HG03439 (cell line): ENCODE measurements around the gene PROKR1.
A peak's percentile ranks its signal among the peaks of the same experiment; 100 is the strongest.
"Not testable (repeated sequence)": the region's sequence is repeated elsewhere in the genome, so short reads cannot be mapped to it uniquely, and the experiment has no call there.

Experiments used
- ATAC-seq: cut with Tn5 transposase; IDR thresholded peaks from one replicate; pipeline ENCODE4 v1.9.1; 2021; ENCODE audit warnings: mild to moderate bottlenecking, moderate library complexity; ENCODE audit not compliant: unreplicated experiment

Gene PROKR1

DNA sequence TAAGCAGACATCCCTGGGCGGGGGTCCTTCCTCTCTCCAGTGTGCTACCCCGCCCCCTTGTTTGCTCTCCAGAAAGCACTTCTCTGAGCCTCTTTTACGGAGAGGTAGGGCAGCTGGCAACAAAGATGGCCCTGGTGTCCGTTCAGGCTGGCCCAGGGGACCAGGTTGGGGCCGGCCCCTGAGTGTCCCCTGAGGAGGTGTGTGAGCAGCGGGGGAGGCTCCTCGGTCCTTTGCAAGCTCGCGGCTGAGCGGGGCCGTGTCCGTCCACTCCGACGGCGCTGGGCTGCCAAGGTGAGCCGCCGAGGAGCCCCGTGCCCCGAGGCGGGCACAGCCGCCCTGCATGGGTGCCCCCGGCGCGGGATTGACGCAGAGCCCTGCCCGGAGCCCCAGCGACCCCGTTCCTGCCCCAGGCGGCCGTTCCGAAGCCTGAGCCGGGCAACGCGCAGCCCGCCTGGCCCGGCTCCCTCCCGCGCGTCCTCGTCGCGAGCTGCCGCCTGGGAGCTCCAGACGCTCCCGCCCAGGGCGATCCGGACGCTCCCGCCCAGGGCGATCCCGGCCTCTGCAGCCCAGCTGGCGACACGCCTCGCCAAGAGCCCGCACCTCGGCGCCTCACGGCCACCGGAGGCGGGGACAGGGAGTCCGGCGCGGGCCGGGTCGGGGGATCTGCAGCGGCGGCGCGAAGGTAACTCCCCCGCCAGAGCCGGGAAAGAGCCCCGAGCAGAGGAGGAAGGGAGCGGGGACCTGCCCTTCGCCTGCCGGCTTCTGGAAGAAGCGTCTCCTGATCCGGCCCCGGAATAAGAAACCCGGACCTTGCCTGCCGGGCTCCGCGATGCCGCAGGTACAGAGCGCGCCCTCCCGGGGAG lies at the start of gene PROKR1:
Gene PROKR1, plus strand, starts transcription at position 569 of the 863 bp plus-strand sequence. CDS start 2,243 bp downstream, outside the sequence.
- ATAC-seq: no peak

DNA sequence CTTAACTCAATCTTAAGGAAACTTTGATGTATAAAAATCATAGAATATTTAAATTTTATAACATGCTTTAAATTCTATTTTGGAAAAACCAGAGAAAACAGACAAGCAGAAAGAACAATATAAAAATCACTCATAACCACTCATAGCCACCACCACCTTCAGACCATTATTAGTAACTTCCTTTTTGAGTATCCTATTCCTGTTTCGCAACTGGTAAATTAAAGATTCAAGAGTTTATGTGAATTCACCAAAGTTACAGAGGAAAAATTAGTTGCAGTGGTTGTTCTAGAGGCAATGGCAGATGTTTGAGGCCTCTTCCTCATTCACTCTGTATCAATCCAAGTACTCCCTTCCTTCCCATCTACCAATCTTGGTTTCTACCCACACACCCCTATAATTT lies 49.3 kb upstream of the PROKR1 start:
- no peak for ATAC-seq

DNA sequence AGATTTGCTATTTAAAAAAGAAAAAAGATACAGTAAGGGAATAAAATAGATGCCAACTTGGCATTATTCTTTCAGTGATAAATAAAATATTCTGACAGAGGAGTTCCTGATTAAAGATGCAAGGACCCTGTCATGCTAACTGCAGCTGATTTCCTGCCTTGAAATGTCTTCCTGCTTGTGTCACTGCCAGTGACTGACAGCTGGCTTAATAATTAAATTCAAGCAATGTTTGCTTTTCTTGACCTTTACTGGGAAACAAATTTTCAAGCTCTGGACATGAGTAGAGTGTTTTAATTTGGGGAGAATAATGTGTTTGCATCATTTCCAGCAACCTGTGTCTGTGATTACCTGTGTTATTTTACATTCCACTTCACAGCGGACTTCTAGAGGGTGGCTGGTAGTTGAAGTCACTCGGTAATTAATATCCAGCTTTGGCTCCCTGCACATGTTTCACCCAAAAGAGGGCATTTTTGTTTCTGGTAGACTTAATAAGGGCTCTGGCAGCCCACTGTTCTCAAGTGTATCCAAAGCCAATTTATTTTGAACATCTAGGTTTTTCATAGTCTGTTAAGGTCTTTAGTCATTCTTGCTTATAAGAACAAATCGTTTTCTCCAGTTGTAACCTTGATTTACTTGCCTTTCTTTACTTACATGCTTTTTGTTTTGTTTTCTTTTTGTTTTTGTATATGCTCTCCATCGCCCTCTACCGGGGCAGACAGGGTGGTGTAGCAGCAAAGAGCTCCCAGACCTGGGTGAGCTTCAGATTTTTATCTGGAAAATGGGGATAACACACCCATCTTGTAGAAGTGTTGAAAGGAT lies 48.5 kb upstream of the PROKR1 start:
- ATAC-seq: peak; percentile 81

DNA sequence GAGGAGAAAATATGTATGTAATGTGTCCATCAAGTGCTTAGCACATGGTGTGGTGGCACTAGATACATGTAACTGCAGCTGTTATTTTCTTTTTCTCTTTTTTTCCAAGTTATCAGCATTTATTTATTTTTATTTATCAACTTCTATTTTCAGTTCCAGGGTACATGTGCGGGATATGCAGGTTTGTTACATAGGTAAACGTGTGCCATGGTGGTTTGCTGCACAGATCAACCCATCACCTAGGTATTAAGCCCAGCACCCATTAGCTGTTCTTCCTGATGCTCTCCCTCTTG lies 47.9 kb upstream of the PROKR1 start:
- not testable (repeated sequence) for ATAC-seq

DNA sequence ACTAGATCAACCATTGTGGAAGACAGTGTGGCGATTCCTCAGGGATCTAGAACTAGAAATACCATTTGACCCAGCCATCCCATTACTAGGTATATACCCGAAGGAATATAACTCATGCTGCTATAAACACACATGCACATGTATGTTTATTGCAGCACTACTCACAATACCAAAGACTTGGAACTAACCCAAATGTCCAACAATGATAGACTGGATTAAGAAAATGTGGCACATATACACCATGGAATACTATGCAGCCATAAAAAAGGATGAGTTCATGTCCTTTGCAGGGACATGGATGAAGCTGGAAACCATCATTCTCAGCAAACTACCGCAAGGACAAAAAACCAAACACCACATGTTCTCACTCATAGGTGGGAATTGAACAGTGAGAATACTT lies 42.9 kb upstream of the PROKR1 start:
- ATAC-seq: not testable (repeated sequence)

DNA sequence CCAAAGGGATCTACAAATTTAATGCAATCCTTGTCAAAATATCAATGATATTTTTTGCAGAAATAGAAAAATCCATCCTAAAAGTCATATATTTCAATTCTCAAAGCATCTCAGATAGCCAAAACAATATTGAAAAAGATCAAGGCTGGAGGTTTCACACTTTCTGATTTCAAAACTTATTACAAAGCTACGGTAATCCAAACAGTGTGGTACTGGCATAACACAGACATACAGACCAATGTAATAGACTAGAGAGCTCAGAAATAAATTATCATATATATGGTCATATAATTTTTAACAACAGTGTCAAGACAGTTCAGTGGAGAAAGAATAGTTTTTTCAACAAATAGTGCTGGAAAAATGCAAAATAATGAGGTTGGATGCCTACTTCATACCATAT lies 40.3 kb upstream of the PROKR1 start:
- ATAC-seq: no peak

DNA sequence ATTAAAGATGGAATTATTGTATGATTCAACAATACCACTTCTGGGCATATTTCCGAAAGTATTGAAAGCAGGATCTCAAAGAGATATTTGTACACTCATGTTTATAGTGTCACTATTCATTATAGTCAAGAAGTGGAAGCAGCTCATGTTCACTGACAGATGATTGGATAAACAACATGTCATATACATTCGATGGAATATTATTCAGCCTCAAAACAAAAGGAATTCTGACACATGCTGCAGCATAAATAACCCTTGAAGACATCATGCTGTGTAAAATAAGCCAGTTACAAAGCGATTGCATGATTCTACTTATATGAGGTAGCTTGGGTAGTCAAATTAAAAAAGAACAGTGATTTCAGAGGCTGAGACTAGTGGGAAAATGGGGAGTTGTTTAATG lies 39.3 kb upstream of the PROKR1 start:
- no peak for ATAC-seq

DNA sequence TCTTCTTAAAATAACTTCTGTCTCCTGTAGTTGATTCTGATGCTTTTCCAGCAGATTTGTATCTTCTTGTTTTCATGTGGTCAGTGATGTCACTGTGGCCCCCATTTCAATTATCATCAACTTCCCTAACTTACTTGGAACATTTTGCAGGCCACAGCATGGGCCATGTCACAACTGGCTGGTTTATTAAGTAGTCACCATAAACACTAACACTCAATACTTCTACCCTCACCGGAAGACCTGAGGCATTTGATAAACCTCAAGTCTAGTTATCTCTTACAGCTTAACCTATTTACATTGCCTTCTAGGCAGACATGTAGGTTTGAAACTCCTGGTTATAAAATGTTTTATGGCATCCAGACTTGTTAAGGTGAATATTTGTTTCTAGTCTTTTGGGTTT lies 37.4 kb upstream of the PROKR1 start:
- no peak for ATAC-seq

DNA sequence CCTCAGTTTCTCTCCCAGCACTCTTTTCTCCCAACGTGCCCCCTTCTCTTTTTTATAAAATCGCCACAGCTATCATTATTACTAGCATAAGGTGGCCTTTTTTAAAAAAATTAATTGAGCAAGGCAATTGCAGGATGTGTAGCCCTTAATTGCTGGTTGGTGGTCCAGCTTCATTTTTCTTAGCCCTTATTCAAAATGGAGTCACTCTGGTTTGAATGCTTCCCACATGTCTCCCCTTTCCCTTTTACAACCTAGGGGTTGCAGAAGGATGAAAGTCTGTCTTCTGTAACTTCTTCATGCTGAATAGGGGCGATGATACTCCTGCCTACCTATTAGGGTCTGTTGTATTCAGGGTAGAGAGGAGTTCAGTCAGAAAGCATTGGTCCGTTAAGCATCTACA lies 36.6 kb upstream of the PROKR1 start:
- no peak for ATAC-seq

DNA sequence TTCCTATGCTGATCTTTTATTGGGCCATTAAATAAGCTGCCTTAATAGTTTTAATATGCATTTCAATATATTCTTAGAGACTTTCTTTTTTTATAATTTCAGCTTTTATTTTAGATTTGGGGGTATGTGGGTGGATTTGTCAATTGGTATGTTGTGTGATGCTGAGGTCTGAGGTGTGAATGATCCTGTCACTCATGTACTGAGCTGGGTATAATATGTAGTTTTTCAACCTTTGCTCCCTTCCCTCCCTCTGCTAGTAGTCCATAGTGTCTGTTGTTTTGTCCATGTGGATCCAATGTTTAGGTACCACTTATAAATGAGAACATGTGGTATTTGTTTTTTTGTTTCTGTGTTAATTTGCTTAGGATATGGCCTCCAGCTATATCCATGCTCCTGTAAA lies 35.5 kb upstream of the PROKR1 start:
- no peak for ATAC-seq

DNA sequence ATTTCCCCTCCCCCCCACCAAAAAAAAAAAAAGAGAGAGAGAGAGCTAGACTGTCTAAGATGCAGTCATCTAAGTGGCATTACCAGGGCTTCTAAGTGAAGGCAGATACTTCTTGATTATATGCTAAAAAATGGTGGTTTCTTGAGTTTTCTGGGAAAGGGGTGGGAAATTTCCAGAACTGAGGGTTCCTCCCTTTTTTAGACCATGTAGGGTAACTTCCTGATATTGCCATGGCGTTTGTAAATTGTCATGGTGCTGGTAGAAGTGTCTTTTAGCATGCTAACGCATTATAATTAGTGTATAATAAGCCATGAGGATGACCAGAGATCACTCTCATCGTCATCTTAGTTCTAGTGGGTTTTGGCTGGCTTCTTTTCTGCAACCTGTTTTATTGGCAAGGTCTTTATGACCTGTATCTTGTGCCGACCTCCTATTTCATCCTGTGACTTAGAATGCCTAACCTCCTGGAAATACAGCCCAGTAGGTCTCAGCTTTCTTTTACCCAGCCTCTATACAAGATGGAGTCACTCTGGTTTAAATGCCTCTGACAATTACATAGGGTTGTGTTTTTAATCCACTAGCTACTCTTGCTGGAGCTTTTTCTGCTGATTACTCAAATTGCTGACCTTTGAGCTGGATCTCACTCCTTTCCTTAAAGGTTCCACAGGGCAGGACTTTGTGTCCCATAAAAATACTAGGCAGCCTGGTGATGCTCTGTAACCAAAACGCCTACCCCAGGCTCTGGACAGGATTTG lies 30.4 kb upstream of the PROKR1 start:
- no peak for ATAC-seq

DNA sequence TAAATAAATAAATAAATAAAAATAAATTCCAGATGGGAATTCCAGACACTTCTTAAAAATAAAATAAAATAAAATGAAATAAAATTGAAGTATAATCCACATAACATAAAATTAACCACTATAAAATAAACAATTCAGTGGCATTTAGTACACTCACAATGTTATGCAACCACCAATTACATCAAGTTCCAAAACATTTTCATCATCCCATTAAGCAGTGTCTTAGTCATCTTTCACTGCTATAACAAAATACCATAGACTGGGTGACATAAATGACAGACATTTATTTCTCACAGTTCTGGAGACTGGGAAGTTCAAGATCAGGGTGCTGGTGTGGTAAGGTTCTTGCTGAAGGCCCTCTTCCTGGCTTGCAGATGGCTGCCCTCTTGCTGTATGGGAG lies 22.6 kb upstream of the PROKR1 start:
- no peak for ATAC-seq

DNA sequence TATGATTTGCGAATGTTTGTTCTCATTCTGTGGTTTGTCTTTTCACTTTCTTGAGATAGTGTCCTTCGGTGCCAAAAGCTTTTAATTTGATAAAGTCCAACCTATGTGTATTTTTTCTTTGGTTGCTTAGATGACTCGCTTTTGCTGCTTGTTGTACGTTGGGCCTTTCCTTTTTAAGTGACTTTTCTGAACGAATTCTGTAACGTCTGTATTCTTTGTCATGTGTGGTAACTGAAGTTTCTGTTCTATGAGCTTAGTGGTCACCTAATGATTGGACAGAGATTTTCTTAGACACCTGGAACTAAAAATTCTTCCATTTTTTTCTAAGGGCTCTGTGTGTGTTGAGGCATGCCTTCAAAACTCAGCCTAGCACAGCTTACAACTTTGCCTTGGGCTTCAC lies 19.6 kb upstream of the PROKR1 start:
- ATAC-seq: no peak

DNA sequence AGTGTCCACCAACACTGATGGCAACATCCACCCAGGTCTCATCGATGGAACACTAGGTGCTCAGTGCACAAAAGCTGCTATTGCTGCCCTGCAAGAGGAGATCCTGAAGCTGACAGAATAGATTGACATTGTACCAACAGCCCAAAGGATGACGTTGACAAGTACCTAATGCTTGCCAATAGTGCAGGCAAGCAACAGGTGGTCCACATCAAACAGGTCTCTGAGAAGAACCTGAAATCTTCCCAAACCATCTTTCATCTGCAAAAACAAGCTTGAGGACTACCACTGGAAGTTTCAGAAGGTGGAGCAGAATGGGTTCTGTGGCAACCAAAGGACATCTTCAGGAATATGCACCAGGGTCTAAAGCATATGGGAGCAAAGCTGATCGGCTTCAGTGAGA lies 15.8 kb upstream of the PROKR1 start:
- no peak for ATAC-seq

DNA sequence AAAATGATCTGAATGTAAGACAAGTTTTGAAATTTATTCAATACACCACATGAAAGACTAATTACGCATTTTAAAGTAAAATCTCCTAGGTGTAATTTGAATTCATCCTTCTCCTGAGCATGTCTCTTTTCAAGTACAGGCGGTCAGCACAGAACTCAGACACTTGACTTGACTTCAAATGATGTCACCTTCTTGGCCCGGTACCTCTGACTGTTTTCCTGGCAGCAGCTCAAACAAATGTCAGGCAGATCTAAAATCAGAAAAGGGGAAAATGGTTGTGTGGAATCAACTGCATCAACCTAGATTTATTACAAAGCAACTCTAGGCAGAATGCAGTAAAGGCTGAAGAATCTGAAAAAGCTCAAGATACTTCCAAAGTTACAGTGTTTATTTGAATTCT lies 11.4 kb upstream of the PROKR1 start:
- no peak for ATAC-seq

DNA sequence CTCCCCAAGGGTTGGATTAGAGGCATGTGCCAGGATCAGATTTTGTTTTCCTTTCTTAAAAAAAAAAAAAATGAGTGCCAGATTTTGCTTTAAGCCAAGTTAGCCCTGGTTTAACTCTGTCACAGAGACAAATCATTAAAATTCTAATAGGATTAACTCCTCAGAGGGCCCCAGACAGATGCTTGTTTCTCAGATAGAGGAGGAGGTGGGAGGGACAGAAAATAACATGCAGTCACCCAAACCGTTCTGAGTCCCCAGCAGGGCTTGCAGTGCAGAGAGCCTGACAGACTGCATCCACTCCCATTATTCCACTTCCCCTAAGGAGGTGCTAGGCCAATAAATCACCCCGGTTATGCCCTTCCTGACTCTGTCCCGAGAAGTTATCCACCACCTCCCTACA lies 6.3 kb upstream of the PROKR1 start:
- no peak for ATAC-seq

DNA sequence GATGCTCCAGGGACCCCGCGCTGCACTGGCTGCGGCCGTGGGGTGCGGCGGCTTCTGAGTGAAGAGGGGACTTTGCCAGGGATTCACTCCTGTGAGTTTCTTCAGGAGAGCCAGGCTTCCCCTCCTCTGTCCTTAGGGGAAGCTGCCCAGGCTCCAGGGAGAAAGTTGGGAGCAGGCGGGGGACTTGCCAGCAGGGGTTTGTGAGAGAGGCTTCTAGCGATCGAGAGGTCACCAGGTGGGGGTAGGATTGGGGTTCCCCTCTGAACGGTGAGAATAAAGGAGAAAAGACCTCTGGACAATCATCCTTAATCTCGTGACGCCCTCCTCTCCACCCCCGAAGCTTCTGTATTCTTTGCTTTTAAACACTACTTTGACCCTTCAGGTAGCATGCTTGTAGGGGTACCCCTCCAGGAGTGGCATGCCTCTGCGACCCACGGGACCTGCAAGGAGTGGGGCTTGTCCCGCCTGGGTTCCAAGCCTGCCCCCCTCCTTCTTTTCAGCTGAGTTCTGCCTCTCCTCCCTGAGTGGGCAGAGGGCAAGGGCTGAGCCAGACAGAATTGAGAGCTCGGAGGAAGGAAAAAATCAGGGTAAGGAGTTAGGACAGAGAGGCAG lies 601 bp downstream of the PROKR1 start:
- ATAC-seq: no peak

DNA sequence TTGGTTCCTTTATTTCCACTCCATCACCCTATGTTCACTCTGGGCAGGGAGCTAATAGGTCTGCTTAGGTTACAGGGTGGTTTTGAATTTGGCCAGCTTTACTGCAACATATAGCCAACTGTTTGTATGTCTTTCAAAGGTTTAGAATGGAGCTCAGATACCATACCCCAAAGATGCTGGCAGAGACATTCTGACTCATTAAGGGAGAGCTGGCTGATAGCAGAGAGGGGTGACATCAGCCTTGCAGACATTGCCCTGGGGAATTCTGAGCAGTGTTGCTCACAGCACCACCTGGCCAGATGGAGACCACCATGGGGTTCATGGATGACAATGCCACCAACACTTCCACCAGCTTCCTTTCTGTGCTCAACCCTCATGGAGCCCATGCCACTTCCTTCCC lies 2.1 kb downstream of the PROKR1 start:
- ATAC-seq: no peak

DNA sequence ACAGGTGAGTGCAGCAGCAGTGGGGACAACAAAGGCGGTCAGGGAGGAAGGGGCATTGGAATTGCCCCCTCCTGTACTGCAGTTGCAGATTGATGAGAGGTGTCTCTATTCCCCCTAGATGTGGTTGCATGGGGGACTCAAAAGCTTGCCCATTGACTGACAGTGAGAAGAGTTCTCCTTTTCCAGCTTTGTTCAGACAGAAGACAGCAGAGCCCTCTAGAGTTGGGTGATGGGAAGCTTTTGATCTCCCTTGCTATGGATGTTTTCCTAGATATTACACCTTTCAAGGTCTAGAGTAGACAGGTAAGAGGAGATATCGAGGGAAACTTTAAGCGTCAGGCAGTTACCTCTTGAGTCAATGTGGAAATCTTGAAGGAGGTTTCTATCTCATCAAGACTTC lies 2.9 kb downstream of the PROKR1 start:
- no peak for ATAC-seq

DNA sequence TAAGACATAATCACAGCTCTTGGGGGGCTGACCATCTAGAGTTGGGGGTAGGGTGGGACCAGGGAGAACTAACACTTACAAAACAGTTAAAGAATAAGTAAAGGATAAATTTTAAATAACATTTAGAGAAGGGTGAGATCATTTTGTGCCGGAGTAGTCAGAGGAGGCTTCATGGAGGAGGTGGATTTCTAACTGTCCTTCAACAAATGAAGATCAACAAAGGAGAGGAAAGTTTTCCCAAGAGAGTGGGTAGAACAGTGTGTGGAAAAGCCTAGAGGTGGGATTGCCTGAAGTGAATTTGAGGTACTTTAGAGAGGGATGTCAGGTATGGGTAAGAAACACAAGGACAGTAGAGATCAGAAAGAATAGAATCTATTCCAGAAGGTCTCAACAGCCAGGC lies 7.3 kb downstream of the PROKR1 start:
- ATAC-seq: no peak

DNA sequence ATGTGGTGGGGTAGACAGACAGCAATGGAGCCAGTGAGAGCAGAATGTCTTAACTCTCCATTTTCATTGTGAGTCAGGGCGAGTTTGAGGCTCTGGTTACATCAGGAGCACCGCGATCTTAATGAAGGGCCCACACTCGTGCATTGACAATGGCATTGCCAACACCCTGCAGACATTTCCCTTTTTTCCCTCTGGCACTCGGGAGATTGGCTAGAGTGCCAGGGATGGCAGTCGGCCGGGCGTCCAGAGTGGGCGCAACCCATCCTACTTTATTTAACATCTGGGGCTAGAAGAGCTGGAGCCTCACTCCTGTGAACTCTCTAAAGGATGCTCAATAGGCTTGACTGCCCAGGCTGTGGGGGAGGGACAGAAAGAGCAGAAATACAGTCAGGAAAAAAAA lies 9.7 kb downstream of the PROKR1 start:
- no peak for ATAC-seq
